Measurements from ENCODE around the gene ENAM. TPM values are rescaled to one million over a fixed set of nuclear protein-coding genes. Genes with fewer than 3 reads are reported as not detected.

The ENAM gene
- total RNA-seq, 1 donor from 2014 or later, result not detected

DNA sequence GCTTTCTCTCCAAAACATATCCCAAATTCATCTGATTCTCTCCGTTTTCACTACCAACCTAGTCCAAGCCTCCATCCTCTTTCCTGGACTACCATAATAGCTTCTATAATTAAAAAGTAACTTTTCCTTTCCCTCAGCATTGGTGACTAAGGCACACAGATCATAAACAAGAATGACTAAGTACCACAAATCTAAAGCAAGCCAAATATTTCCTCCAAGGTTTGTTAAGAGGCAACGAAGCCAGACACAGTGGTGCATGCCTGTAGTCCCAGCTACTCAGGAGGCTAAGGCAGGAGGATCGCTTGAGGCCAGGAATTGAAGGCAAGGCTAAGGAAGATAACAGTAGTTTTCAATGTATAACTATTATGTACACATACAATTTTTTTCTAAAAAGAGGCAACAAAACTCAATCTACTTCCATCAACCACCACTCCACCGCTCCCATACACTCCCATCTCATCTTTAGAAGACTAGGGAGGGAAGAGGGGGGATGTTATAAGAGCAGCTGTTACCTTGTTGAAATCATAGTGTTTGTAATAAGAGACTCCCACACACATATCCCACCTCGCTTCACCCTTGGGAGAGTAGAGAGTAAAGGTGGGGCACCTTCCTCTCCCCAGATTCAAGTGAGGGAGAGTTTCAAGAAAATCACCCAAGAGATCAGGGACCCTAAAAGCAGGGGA is 41.9 kb downstream of the ENAM start:
- H3K27me3 Mint-ChIP-seq (ENCODE audit: insufficient read depth, low read depth), result no peaks in the 10 kb centered on the region
- Histone ChIP-seq H3K27me3 (no peaks in the 10 kb centered on the region), H4K20me1 (ENCODE audit: low read depth) (no peaks in the 10 kb centered on the region), H3K4me1 (no peaks in the 10 kb centered on the region), H3K9ac (no peak overlapping the region), H3K79me2 (ENCODE audit: low read depth) (no peaks in the 10 kb centered on the region), H3K4me2 (no peak overlapping the region), H3F3A (ENCODE audit: low read depth) (no peaks in the 10 kb centered on the region), H3K4me3 (no peak overlapping the region), H2AFZ (replicated peaks) (no peak overlapping the region), H3K36me3 (no peaks in the 10 kb centered on the region), H3K9me3 (ENCODE audit: low read depth) (no peaks in the 10 kb centered on the region), H3K27ac (no peak overlapping the region)
- H3K4me3 Mint-ChIP-seq, result no peak overlapping the region
- DNase-seq (ENCODE audit: low spot score), result no peak
- H3K27ac Mint-ChIP-seq, result no peak overlapping the region
- no peaks in the 10 kb centered on the region for H3K36me3 Mint-ChIP-seq
- H3K9me3 Mint-ChIP-seq, result no peaks in the 10 kb centered on the region
- H3K4me1 Mint-ChIP-seq, result no peaks in the 10 kb centered on the region
- TF ChIP-seq EZH2 (IDR thresholded peaks at IDR 0.05), result no peak
- TF ChIP-seq, protein P1, sequence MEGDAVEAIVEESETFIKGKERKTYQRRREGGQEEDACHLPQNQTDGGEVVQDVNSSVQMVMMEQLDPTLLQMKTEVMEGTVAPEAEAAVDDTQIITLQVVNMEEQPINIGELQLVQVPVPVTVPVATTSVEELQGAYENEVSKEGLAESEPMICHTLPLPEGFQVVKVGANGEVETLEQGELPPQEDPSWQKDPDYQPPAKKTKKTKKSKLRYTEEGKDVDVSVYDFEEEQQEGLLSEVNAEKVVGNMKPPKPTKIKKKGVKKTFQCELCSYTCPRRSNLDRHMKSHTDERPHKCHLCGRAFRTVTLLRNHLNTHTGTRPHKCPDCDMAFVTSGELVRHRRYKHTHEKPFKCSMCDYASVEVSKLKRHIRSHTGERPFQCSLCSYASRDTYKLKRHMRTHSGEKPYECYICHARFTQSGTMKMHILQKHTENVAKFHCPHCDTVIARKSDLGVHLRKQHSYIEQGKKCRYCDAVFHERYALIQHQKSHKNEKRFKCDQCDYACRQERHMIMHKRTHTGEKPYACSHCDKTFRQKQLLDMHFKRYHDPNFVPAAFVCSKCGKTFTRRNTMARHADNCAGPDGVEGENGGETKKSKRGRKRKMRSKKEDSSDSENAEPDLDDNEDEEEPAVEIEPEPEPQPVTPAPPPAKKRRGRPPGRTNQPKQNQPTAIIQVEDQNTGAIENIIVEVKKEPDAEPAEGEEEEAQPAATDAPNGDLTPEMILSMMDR (IDR thresholded peaks at IDR 0.05), result no peak
- no peak for TF ChIP-seq EZH2phosphoT487 (IDR thresholded peaks at IDR 0.05)

DNA sequence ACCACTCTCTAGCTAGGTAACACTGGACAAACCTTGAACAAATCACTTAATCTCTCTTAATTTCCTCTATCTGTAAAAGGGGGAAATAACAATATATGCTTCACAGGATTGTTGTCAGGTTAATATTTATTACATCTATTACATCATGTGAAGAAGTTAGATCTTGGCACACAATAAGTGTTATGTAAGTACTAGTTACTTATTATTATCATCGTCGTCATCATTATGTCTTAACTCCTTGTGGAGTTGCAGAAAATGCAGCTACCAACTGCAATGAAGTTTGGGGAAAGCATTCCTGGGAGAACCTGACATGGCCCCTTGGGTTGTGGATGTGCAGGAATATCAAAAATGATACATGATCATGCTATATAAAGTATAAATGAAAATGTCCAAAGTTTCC is 42.5 kb downstream of the ENAM start:
- Mint-ChIP-seq H3K4me3 (no peak overlapping the region), H3K4me1 (no peaks in the 10 kb centered on the region), H3K27ac (no peak overlapping the region), H3K36me3 (no peaks in the 10 kb centered on the region), H3K9me3 (no peaks in the 10 kb centered on the region), H3K27me3 (ENCODE audit: insufficient read depth, low read depth) (no peaks in the 10 kb centered on the region)
- H3K4me3 ChIP-seq, result no peak overlapping the region
- H4K20me1 ChIP-seq (ENCODE audit: low read depth), result no peaks in the 10 kb centered on the region
- H3F3A ChIP-seq (ENCODE audit: low read depth), result no peaks in the 10 kb centered on the region
- DNase-seq (ENCODE audit: low spot score), result no peak
- H3K4me2 ChIP-seq, result no peak overlapping the region
- no peaks in the 10 kb centered on the region for H3K27me3 ChIP-seq
- no peaks in the 10 kb centered on the region for H3K36me3 ChIP-seq
- H3K9ac ChIP-seq, result no peak overlapping the region
- no peak overlapping the region for H3K27ac ChIP-seq
- H2AFZ ChIP-seq (replicated peaks), result no peak overlapping the region
- no peaks in the 10 kb centered on the region for H3K9me3 ChIP-seq (ENCODE audit: low read depth)
- H3K4me1 ChIP-seq, result no peaks in the 10 kb centered on the region
- no peaks in the 10 kb centered on the region for H3K79me2 ChIP-seq (ENCODE audit: low read depth)
- TF ChIP-seq, protein P1 (IDR thresholded peaks at IDR 0.05), result no peak
- TF ChIP-seq EZH2 (IDR thresholded peaks at IDR 0.05) (no peak), EZH2phosphoT487 (IDR thresholded peaks at IDR 0.05) (no peak)

DNA sequence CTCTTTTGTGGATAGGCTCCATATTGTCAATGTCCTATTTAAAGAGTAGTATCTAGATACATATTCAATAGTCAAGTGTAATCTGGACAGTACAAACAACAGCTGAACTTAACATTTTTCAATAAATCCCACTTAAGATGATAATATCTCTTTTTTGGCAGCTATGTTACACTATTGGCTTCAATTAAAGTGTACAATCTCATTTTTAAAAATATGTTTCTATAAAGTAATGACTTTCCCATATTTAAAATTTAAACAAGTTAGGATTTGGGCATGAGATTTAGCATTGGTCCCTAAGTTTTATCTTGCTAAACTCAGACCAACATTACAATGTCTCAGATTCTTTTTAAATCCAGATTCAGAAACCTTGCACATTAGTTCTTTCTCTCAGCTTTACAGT is 45.6 kb downstream of the ENAM start:
- Histone ChIP-seq H3K4me2 (no peak overlapping the region), H3K9ac (no peak overlapping the region), H3K4me3 (no peak overlapping the region), H4K20me1 (ENCODE audit: low read depth) (no peaks in the 10 kb centered on the region), H3K79me2 (ENCODE audit: low read depth) (no peaks in the 10 kb centered on the region), H3F3A (ENCODE audit: low read depth) (no peaks in the 10 kb centered on the region), H3K4me1 (no peaks in the 10 kb centered on the region), H3K36me3 (no peaks in the 10 kb centered on the region), H3K27ac (no peak overlapping the region), H3K9me3 (ENCODE audit: low read depth) (no peaks in the 10 kb centered on the region), H2AFZ (replicated peaks) (no peak overlapping the region), H3K27me3 (no peaks in the 10 kb centered on the region)
- no peak for DNase-seq (ENCODE audit: low spot score)
- no peaks in the 10 kb centered on the region for H3K27me3 Mint-ChIP-seq (ENCODE audit: insufficient read depth, low read depth)
- H3K4me1 Mint-ChIP-seq, result no peaks in the 10 kb centered on the region
- no peaks in the 10 kb centered on the region for H3K36me3 Mint-ChIP-seq
- no peak overlapping the region for H3K27ac Mint-ChIP-seq
- H3K4me3 Mint-ChIP-seq, result no peak overlapping the region
- TF ChIP-seq, protein P1 (IDR thresholded peaks at IDR 0.05), result no peak
- TF ChIP-seq EZH2phosphoT487 (IDR thresholded peaks at IDR 0.05) (no peak), EZH2 (IDR thresholded peaks at IDR 0.05) (no peak)
- H3K9me3 Mint-ChIP-seq, result no peaks in the 10 kb centered on the region

All from neural progenitor cell (in vitro differentiated cells).